ENCODE results near the gene GAS7. TPM values are rescaled to one million over a fixed set of nuclear protein-coding genes. Genes with fewer than 3 reads are reported as not detected.

The GAS7 gene
- polyA plus RNA-seq, 1 experiment = 1.4 TPM

DNA sequence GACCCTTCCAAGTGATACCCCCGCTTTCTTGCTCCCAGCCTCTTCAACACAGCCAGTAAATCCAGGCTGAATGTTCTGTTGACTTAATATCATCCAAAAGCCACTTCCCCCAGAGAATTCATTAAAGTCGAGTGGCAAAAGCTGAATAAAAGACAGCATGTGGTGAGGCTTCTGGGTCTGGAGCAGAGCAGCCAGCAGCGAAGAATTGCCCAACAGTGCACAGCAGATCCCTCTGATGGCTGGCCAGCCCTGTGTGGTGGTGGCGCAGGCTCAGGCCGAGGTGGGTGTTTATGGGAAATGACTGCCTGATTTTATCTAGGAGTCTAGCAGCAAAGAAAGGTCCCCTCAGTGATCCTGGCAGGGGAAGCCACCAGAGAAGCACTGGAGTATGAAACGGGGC, 263.0 kb downstream of the GAS7 start:
- DNase-seq (ENCODE audit: low read depth) = no peak
- POLR2A ChIA-PET = no interaction called here
- CTCF ChIA-PET = interaction anchor here (3.5 kb wide), 1 partner anchor 10 kb away, joined by 17 read pairs; no protein-coding TSS in a partner anchor

DNA sequence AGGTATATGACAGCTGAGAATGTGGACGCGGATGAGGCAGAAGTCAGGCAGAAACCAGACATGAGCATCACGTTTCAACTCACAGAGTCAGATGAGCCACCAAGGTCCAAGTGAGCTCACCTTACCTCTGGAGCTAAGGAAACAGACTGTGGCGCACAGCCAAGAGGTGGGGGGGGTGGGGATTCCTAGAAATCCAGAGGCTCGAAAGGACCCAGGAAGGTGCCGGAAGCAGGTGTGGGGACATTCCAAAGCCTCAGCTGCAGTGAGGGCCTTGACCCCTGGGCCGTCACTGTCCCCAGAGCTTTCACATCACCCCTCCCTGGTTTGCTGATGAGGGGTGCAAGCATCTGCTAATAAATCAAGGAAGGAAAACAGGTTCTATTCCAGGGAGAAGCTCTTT, 264.1 kb downstream of the GAS7 start:
- CTCF ChIA-PET = interaction anchor here (3.5 kb wide), 1 partner anchor 9 kb away, joined by 17 read pairs; no protein-coding TSS in a partner anchor
- no peak for TF ChIP-seq CTCF (IDR thresholded peaks at IDR 0.05; ENCODE audit: insufficient read depth, low read depth, low read length)
- Histone ChIP-seq H3K36me3 (ENCODE audit: control insufficient read depth, insufficient read depth, low read length) (no peaks in the 10 kb centered on the region), H3K4me3 (ENCODE audit: low read depth, low read length) (no peak overlapping the region), H3K27me3 (ENCODE audit: control insufficient read depth, insufficient read depth, low read length) (no peaks in the 10 kb centered on the region; the same call in 1 of the 2 replicates)
- no peak for DNase-seq (ENCODE audit: low read depth)
- POLR2A ChIA-PET = no interaction called here

More for the DNA sequence above, 263.0 kb downstream of the GAS7 start:
- H3K4me3 ChIP-seq (ENCODE audit: low read depth, low read length) = no peak overlapping the region
- TF ChIP-seq CTCF (IDR thresholded peaks at IDR 0.05; ENCODE audit: insufficient read depth, low read depth, low read length) = no peak
- no peaks in the 10 kb centered on the region for H3K36me3 ChIP-seq (ENCODE audit: control insufficient read depth, insufficient read depth, low read length)
- no peaks in the 10 kb centered on the region; the same call in 1 of the 2 replicates for H3K27me3 ChIP-seq (ENCODE audit: control insufficient read depth, insufficient read depth, low read length)

- POLR2A ChIA-PET = no interaction called here
These were observed 265.9 kb downstream of the GAS7 start for GRCh38 chr17:9932491-9932890.

GRCh38 chr17:9931144-9931741, 267.2 kb downstream of the GAS7 start:
- TF ChIP-seq CTCF (IDR thresholded peaks at IDR 0.05; ENCODE audit: insufficient read depth, low read depth, low read length) = no peak
- CTCF ChIA-PET = interaction anchor here (1.0 to 2.2 kb wide), 3 partner anchors 27 to 683 kb away, joined by 3 to 5 read pairs (median 4); no protein-coding TSS in a partner anchor
- Histone ChIP-seq H3K36me3 (ENCODE audit: control insufficient read depth, insufficient read depth, low read length) (no peaks in the 10 kb centered on the region), H3K27me3 (ENCODE audit: control insufficient read depth, insufficient read depth, low read length) (peaks cover 3% of the 10 kb centered on the region; the same call in 1 of the 2 replicates), H3K4me3 (ENCODE audit: low read depth, low read length) (no peak overlapping the region)
- POLR2A ChIA-PET = no interaction called here
- no peak for DNase-seq (ENCODE audit: low read depth)

More at GRCh38 chr17:9932491-9932890, 265.9 kb downstream of the GAS7 start:
- TF ChIP-seq CTCF (IDR thresholded peaks at IDR 0.05; ENCODE audit: insufficient read depth, low read depth, low read length) = no peak
- Histone ChIP-seq H3K27me3 (ENCODE audit: control insufficient read depth, insufficient read depth, low read length) (peaks cover 1% of the 10 kb centered on the region; the same call in 1 of the 2 replicates), H3K4me3 (ENCODE audit: low read depth, low read length) (no peak overlapping the region), H3K36me3 (ENCODE audit: control insufficient read depth, insufficient read depth, low read length) (no peaks in the 10 kb centered on the region)
- no peak for DNase-seq (ENCODE audit: low read depth)
- CTCF ChIA-PET = no interaction called here

GRCh38 chr17:9929871-9930270, 268.5 kb downstream of the GAS7 start:
- peaks cover 3% of the 10 kb centered on the region; the same call in 1 of the 2 replicates for H3K27me3 ChIP-seq (ENCODE audit: control insufficient read depth, insufficient read depth, low read length)
- H3K36me3 ChIP-seq (ENCODE audit: control insufficient read depth, insufficient read depth, low read length) = no peaks in the 10 kb centered on the region
- H3K4me3 ChIP-seq (ENCODE audit: low read depth, low read length) = no peak overlapping the region
- no peak for TF ChIP-seq CTCF (IDR thresholded peaks at IDR 0.05; ENCODE audit: insufficient read depth, low read depth, low read length)
- no peak for DNase-seq (ENCODE audit: low read depth)
- CTCF ChIA-PET = interaction anchor here (1.0 to 2.2 kb wide), 7 partner anchors 15 to 687 kb away, joined by 3 to 5 read pairs (median 3); no protein-coding TSS in a partner anchor
- POLR2A ChIA-PET = no interaction called here
